ENCODE measurements around the gene SAMD10. TPM values are rescaled to one million over a fixed set of nuclear protein-coding genes. Genes with fewer than 3 reads are reported as not detected.

SAMD10 gene
- total RNA-seq, 1 experiment from 2014 or later: 5.7 TPM

- Histone ChIP-seq H3K9ac (ENCODE audit: extremely low read depth, insufficient read length, low read length) (no peak overlapping the region), H2AK5ac (ENCODE audit: insufficient read length, low read length) (no peak overlapping the region), H3K27me3 (ENCODE audit: insufficient read depth, low read length) (no peaks in the 10 kb centered on the region), H3K79me1 (ENCODE audit: insufficient read depth, low read depth, low read length, poor library complexity, severe bottlenecking) (no peaks in the 10 kb centered on the region), H3K27ac (ENCODE audit: insufficient read length, low read depth, low read length) (no peak overlapping the region), H4K8ac (replicated peaks; ENCODE audit: insufficient read length, low read depth, low read length) (no peak overlapping the region), H2BK20ac (ENCODE audit: low read depth, low read length, poor library complexity, severe bottlenecking) (no peak overlapping the region), H2BK120ac (ENCODE audit: low read depth, low read length, poor library complexity, severe bottlenecking) (no peak overlapping the region), H3K4ac (ENCODE audit: low read depth, low read length) (no peak overlapping the region), H3K23ac (ENCODE audit: insufficient read length, low read depth, low read length) (no peak overlapping the region), H3K23me2 (ENCODE audit: insufficient read length, low read depth, low read length, poor library complexity, severe bottlenecking) (peaks cover 13% of the 10 kb centered on the region), H2BK5ac (ENCODE audit: insufficient read length, low read length) (no peak overlapping the region), H3K14ac (ENCODE audit: insufficient read depth, low read length) (0 out of 2 replicates have a peak overlapping the region, but pooled peaks have one; percentile 38), H4K20me1 (ENCODE audit: control insufficient read depth, insufficient read depth, insufficient read length) (no peaks in the 10 kb centered on the region), H2BK12ac (ENCODE audit: insufficient read length, low read depth, low read length) (no peak overlapping the region), H3K79me2 (ENCODE audit: insufficient read depth, low read length) (0 out of 2 replicates have a peak, but pooled peaks cover 4% of the 10 kb centered on the region), H3K18ac (ENCODE audit: insufficient read length, low read depth, low read length) (no peak overlapping the region), H3T11ph (ENCODE audit: low read length) (no peak overlapping the region), H3K4me2 (ENCODE audit: insufficient read depth, insufficient read length, low read length) (peak overlapping the region; percentile 10), H3K9me3 (ENCODE audit: control insufficient read depth, low read depth, low read length) (no peaks in the 10 kb centered on the region), H3K56ac (ENCODE audit: insufficient read length, low read depth, low read length) (no peak overlapping the region), H2BK15ac (ENCODE audit: low read depth, low read length) (no peak overlapping the region), H4K5ac (ENCODE audit: insufficient read length, low read depth, low read length) (no peak overlapping the region), H2AFZ (ENCODE audit: low read length) (no peak overlapping the region), H3K4me1 (ENCODE audit: insufficient read depth, low read length) (no peaks in the 10 kb centered on the region), H4K91ac (ENCODE audit: insufficient read length, low read depth, low read length) (no peak overlapping the region)
- no CpG with 5 or more reads among the region's 33 CpGs for WGBS (ENCODE audit: extremely low coverage, insufficient read length, low lambda C conversion rate)
- Mint-ChIP-seq H3K4me1 (peaks cover 3 to 9% of the 10 kb centered on the region in 2 experiments), H3K4me3 (no peak overlapping the region), H3K27me3 (ENCODE audit: low read depth) (no peaks in the 10 kb centered on the region), H3K27ac (no peak overlapping the region), H3K36me3 (ENCODE audit: insufficient read depth in 1 of 3, low read depth in 3 of 3) (peaks cover 2 to 30% (median 27%) of the 10 kb centered on the region in 3 experiments; a peak in 6 of 7 replicates), H3K9me3 (no peaks in the 10 kb centered on the region)
- peak; percentile 56 for DNase-seq
- TF ChIP-seq CTCF (conservative IDR thresholded peaks at IDR 0.05): no peak
Observed at GRCh38 chr20:63939061-63939935, 40.1 kb downstream of the SAMD10 start.

Data from H9 (cell line).